MCF 10A (cell line): ENCODE measurements around the gene MRPL36. TPM values are rescaled to one million over a fixed set of nuclear protein-coding genes. Genes with fewer than 3 reads are reported as not detected.

ENCODE experiments used
- BruUV-seq: library from RNA; stranded (reverse); fragments of 400-500 nt; replicated peaks from 2 replicates; lab custom pipeline; 2021; lab: Mats Ljungman, UMichigan
- CTCF ChIA-PET: fragments of 300-600 bp; sonication (Branson Sonifier 250); formaldehyde crosslinking; extraction: SDS; loops from one replicate; lab custom pipeline; 2021; ENCODE audit warnings: antibody characterized with exemption, inconsistent platforms; lab: Yijun Ruan, JAX
- POLR2A ChIA-PET: fragments of 300-600, 350-650 bp; sonication (Branson Sonifier 250); formaldehyde crosslinking; extraction: SDS; loops from one replicate; lab custom pipeline; 2020; ENCODE audit warnings: antibody characterized with exemption, inconsistent platforms; lab: Yijun Ruan, JAX
- DNase-seq: peaks from one replicate; pipeline ENCODE4 v3.0.0-alpha.2; 2018; ENCODE audit not compliant: unreplicated experiment
- H3K27ac Mint-ChIP-seq: one replicate; pipeline ENCODE4 v1.8.0; 2022; ENCODE audit warnings: mild to moderate bottlenecking, low read depth, mixed read lengths; ENCODE audit not compliant: unreplicated experiment
- H3K27me3 Mint-ChIP-seq: one replicate; pipeline ENCODE4 v1.8.0; 2022; ENCODE audit warnings: mixed read lengths; ENCODE audit not compliant: insufficient read depth, unreplicated experiment
- H3K36me3 Mint-ChIP-seq: one replicate; pipeline ENCODE4 v1.8.0; 2022; ENCODE audit warnings: mild to moderate bottlenecking, moderate library complexity, mixed read lengths; ENCODE audit not compliant: insufficient read depth, unreplicated experiment
- H3K4me1 Mint-ChIP-seq: one replicate; pipeline ENCODE4 v1.8.0; 2022; ENCODE audit warnings: mixed read lengths; ENCODE audit not compliant: insufficient read depth, unreplicated experiment
- H3K4me3 Mint-ChIP-seq: one replicate; pipeline ENCODE4 v1.8.0; 2022; ENCODE audit warnings: mild to moderate bottlenecking, moderate library complexity, mixed read lengths; ENCODE audit not compliant: unreplicated experiment
- H3K9me3 Mint-ChIP-seq: one replicate; pipeline ENCODE4 v1.8.0; 2022; ENCODE audit warnings: mixed read lengths; ENCODE audit not compliant: unreplicated experiment
- CTCF ChIP-seq: fragments of 200-600 bp; IDR thresholded peaks from one replicate; pipeline ENCODE4 v1.8.0; 2022; ENCODE audit warnings: antibody characterized with exemption, mild to moderate bottlenecking; ENCODE audit not compliant: unreplicated experiment
- intact Hi-C: fragments of 100-400 bp; cut with micrococcal nuclease; formaldehyde crosslinking; loops from 2 replicates; pipeline ENCODE4 v1.14.1; 2022
- total RNA-seq: library from RNA; stranded (reverse); gene quantifications from 2 replicates; pipeline ENCODE4 v1.2.3, GENCODE V29; 2022

The MRPL36 gene
- total RNA-seq, 1 experiment from 2014 or later = 101 TPM

- no peak for DNase-seq
- Mint-ChIP-seq H3K4me1 (no peaks in the 10 kb centered on the region), H3K9me3 (no peaks in the 10 kb centered on the region), H3K27me3 (peaks cover 12% of the 10 kb centered on the region), H3K27ac (no peak overlapping the region), H3K36me3 (no peaks in the 10 kb centered on the region), H3K4me3 (no peak overlapping the region)
- intact Hi-C loops = no loop called here
- BruUV-seq = no TSS peak
- ChIA-PET CTCF (no interaction called here), POLR2A (no interaction called here)
- TF ChIP-seq CTCF = no peak
Observed at GRCh38 chr5:1830571-1831228, 31.1 kb upstream of the MRPL36 start.

- DNase-seq = no peak
- Mint-ChIP-seq H3K27me3 (no peaks in the 10 kb centered on the region), H3K4me3 (no peak overlapping the region), H3K36me3 (peaks cover 10% of the 10 kb centered on the region), H3K9me3 (no peaks in the 10 kb centered on the region), H3K4me1 (no peaks in the 10 kb centered on the region), H3K27ac (no peak overlapping the region)
- CTCF ChIA-PET = no interaction called here
- no TSS peak for BruUV-seq
- intact Hi-C loops = no loop called here
- no peak for TF ChIP-seq CTCF
- POLR2A ChIA-PET = interaction anchor here (0.7 kb wide), 1 partner anchor 14 kb away, joined by 3 read pairs; no protein-coding TSS in a partner anchor
Observed at GRCh38 chr5:1827886-1828397, 28.3 kb upstream of the MRPL36 start.

GRCh38 chr5:1827025-1827885 lies 27.6 kb upstream of the MRPL36 start:
- DNase-seq = no peak
- H3K27me3 Mint-ChIP-seq = no peaks in the 10 kb centered on the region
- H3K4me3 Mint-ChIP-seq = no peak overlapping the region
- no peaks in the 10 kb centered on the region for H3K4me1 Mint-ChIP-seq
- TF ChIP-seq CTCF = no peak
- CTCF ChIA-PET = no interaction called here
- intact Hi-C loops = no loop called here
- POLR2A ChIA-PET = interaction anchor here (0.7 kb wide), 1 partner anchor 13 kb away, joined by 3 read pairs; no protein-coding TSS in a partner anchor
- H3K36me3 Mint-ChIP-seq = peaks cover 14% of the 10 kb centered on the region
- no peak overlapping the region for H3K27ac Mint-ChIP-seq
- BruUV-seq = no TSS peak
- no peaks in the 10 kb centered on the region for H3K9me3 Mint-ChIP-seq

GRCh38 chr5:1826235-1826980 lies 26.8 kb upstream of the MRPL36 start:
- Mint-ChIP-seq H3K4me1 (no peaks in the 10 kb centered on the region), H3K36me3 (peaks cover 23% of the 10 kb centered on the region), H3K27me3 (no peaks in the 10 kb centered on the region), H3K9me3 (no peaks in the 10 kb centered on the region), H3K4me3 (no peak overlapping the region), H3K27ac (no peak overlapping the region)
- no peak for DNase-seq
- intact Hi-C loops = no loop called here
- CTCF ChIA-PET = interaction anchor here (0.7 kb wide), 1 partner anchor 39 kb away, joined by 4 read pairs; no protein-coding TSS in a partner anchor
- TF ChIP-seq CTCF = no peak
- POLR2A ChIA-PET = no interaction called here
- no TSS peak for BruUV-seq
